Hypothalamus (tissue), 51 donors: ENCODE results near the gene RAB3A.

Source experiments
- DNase-seq, 51 donors: peaks; one replicate each; lab custom pipeline; 2025; lab: John Stamatoyannopoulos, UW

Gene RAB3A

DNA sequence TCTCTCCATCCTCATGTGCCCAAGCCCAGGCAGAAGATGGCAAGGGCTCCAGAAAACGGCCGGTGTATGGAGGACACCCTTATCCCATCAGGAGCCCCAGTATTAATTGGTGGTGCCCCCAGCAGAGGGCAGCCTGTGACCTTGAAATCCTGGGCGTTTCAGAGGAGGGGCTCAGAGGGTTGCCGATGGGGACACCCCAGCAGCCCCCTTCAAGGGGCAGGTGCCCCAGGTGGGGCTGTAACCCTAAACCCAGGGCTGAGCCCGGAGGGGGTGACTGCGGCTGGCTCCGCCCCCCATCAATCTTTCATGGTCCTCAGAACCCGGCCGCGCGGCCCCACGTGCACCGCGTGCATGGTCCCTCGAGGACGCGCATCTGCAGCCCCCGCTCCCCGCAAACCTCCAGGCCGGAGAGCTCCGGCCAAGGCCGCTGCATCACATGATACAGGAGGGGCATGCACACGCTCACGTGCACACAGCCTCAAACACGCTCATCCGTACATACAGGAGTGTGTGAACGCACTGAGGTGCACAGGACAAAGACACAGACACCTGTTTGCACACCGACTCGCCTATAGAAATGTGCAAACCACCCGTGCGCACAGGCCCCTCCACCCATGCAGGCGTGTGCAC is 949 bp downstream of the RAB3A start:
- DNase-seq: peak in 31 of 51 donors; percentile 5 to 64 (median 40)

DNA sequence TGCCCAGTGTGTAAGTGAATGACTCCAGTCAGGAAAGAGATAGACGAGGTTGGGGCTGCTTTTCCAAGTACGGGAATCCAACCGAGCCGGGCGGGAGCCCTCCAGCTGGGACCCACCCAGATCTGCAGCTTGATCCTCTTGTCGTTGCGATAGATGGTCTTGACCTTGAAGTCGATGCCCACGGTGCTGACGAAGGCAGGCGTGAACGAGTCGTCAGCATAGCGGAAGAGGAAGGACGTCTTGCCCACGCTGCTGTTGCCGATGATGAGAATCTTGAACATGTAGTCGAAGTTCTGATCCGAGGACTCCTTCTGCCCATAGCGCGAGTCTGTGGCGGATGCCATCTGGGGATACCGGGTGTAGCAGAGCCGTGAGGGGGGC is 1.5 kb downstream of the RAB3A start:
- DNase-seq: peak in 2 of 51 donors; percentile 18 to 22

DNA sequence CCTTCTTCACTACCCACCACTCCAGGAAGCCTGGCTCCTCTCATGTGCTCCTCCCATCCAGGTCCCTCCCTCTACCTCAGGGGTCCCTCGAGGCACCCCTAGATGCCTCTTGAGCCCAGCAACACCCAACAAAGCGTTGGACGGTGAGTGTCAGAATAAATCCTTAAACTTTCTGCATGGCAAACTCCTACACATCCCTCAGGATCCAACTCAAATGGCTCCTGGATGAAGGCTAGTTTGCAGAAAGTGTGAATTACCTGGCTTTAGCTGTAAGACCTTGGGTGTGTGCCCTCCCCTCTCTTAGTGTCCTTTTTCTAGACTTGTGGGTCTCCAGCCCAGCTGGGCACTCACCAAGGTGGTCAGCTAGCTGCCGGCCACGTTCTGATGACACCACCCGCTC is 5.5 kb downstream of the RAB3A start:
- no peak for DNase-seq

DNA sequence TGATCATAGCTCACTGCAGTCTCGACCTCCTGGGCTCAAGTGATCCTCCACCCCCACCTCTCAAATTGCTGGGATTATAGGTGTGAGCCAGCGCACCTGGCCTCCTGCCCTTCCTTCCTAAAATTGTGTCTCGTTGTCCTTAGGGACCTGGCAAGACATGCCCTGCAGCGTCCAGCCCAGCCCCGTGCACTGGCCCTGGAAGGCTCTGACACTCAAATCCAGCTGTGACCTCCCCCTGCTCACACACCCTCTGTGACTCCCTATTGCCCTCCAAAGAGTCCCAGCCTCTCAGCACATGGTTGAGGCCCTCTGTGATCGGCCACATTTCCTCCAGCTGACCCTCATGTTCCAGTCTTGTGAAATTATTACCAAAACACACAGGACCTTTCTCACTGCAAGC is 5.9 kb downstream of the RAB3A start:
- DNase-seq: no peak

DNA sequence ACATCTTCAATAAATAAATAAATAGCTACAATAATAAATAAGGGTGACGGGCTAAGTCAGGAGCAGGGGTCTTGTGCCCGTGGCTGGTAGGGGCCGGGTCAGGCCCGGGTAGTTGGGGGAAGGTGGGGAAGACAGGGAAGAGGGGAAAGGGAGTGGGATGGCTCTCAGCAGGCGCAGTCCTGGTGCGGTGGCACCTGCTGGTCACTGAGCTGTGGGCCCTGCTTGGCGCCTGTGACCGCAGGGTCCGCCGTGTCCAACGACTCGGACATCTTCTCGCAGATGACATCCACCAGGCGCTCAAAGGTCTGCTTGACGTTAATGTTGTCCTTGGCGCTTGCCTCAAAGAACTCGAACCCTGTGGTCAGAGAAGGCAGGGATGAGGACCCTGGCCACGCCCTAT is 6.5 kb downstream of the RAB3A start:
- no peak for DNase-seq

DNA sequence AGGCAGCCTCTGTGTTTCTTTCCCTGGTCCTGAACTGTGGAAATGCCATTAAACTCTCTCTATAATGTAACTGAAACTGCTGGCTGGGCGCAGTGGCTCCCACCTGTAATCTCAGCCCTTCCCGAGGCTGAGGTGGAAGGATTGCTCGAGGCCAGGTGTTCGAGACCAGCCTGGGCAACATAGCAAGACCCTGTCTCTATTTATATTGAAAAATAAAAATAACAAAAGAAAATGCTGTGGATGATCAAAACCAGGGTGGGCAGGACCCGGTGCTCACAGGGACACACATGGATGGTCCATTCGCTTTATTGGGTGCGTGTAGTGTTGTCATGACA is 7.4 kb downstream of the RAB3A start:
- no peak for DNase-seq

DNA sequence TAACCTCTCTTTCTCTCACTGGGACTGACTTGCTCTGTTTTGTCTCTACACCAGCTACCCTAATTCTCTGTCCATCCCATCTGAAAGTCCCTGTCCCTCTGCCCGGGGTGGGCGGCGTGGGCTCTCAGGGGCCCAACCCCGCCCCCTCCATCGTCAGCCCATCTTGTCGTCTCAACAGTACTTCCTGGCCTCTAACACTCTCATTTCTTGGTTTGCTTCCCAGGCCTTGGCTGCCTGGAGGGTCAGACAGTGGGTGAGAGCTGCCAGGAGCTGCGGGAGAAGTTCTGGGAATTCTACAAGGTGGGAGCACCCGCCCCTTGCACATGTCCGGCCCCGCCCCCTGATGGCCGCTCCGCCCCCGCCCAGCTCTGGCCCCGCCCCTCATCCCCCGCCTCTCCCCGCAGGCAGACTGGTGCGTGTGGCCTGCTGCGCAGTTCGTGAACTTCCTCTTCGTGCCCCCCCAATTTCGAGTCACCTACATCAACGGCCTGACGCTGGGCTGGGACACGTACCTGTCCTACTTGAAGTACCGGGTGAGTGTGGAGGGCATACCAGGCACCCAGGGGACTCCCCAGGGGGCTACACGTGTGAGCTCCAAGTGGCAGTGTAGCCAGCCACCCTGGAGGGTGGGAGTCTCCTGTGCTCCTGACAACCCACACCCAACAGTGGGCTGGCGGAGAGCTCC is 9.1 kb downstream of the RAB3A start:
- peak in 10 of 51 donors; percentile 3 to 48 (median 20) for DNase-seq

DNA sequence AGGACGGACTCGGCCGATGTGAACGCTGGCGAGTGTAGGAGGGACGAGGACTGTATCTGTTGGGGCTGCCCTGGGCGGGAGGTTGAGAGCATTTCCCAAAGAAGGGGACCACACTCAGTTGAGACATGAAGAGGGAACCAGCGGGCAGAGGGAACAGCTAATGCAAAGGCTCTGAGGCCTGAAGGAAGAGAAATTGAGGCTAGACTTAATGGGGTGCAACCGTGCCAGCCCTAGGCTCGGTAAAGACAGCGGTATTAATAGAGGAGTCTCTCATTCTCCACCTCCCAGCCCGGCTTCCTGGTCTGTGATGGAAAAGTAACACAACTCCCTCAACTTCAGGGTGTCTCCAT is 9.7 kb downstream of the RAB3A start:
- no peak for DNase-seq

DNA sequence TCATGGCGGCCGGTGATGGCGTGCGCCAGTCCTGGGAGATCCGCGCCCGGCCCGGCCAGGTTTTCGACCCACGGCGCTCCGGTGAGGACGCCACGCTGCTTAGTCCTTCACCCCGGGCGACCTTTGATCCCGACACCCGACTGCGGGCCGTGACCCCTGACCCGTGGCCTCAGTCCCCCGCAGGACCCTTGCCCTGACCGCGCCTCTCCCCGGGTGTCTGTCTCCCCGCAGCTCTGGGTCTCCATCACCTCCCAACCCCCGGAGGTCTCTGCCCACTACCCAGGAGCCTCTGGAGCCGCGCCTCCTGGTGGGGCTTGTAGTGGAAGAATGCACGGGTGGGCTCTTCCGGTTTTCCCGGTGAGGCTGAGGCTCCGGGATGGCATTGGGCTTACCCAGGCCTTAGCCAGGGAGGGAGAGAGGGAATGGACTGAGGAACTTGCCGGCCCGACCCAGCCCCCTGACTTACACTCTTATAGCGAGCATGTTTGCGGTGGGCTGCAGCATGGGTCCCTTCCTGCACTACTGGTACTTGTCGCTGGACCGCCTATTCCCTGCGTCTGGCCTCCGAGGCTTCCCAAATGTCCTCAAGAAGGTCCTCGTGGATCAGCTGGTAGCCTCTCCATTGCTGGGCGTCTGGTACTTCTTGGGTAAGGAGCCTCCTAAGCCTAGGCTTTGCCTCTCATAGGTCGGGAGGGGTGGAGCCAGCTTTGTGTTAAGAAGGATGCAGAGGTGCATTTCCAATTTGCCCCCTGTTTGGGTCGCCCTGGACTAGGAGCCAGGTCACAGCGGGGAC is 10.3 kb downstream of the RAB3A start:
- DNase-seq: peak in 4 of 51 donors; percentile 42 to 58 (median 45)

DNA sequence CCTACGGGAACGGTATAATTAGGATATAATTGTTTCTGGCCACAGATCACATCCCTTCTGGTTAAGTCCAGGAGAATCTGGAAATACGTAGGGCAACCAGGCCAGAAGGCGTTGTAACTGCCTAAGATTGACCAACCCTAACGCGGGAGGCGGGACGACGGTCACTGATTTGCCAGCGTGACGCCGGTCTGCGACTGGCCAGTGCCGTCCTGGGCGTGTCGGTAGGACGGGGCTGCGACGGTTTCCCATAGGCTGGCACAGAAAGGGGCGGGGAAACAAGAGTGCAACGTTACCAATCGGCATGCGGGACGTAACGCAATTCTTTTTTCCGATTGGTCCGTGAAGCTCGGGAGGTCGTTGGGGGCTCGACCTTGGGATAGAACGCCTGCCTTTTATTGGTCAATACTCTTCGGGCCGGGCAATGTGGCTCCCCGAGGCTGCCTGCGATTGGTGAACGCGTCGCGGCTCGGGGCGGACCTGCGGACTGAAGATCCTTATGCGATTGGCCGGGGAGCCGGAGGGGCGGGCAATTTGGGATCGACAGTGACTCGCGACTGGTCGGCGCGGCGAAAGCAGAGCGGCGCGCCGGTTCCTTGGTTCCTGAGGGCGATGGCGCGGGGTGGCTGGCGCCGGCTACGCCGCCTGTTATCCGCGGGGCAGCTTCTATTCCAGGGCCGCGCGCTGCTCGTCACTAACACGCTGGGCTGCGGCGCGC is 11.0 kb downstream of the RAB3A start, which contains the start of gene MPV17L2:
MPV17L2 (plus strand) TSS at position 546 of the 715 bp plus-strand sequence; CDS start at position 610, 64 bp downstream.
- peak; percentile 90 to 100 (median 100) for DNase-seq

DNA sequence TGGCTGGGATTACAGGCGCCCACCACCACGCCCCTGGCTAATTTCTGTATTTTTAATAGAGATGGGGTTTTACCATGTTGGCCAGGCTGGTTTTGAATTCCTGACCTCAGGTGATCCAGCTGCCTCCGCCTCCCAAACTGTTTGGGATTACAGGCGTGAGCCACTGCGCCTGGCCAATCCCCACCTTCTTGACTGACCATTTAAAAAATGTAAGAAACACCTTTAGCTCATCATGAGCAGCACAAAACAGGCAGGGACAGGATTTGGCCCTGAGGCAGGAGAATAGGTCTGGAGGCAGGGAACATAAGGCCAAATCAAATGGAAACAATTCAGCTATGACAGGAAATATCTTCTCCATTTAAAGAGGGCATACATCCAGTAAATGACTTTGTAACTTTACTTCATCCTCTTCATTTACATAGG is 12.2 kb downstream of the RAB3A start:
- DNase-seq: no peak

DNA sequence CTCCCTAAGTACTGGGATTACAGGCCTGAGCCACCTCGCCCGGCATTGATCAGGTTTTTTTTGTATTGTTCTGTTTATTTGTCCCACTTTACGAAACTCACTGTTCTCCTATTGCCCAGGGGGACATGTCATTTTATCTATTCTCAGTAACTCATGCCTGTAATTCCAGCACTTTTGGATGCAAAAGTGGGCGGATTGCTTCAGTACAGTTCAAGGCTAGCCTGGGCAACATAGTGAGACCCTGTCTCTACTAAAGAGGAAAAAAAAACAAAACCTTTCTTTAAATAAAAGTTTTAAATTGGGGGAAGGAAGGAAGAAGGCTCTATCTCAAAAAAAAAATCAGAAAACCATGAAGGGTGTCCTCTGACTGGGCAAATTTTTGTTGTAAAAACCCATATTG is 13.6 kb downstream of the RAB3A start:
- DNase-seq: no peak

DNA sequence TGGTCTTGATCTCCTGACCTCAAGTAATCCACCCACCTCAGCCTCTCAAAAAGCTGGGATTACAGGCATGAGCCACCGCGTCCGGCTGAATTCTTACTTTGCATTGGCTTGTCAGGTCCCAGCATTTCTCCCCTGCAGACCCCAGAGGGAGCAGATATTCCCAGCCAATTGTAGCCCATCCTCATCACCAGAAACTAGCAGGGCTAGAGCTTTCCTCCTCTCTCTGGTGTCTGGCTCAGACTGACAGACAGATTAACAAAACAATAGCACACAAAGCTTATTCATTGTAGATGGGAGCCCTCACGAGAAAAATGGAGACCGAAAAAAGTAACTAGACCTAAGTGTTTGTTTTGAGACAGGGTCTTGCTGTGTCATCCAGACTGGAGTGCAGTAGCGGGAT is 18.3 kb downstream of the RAB3A start:
- DNase-seq: no peak

DNA sequence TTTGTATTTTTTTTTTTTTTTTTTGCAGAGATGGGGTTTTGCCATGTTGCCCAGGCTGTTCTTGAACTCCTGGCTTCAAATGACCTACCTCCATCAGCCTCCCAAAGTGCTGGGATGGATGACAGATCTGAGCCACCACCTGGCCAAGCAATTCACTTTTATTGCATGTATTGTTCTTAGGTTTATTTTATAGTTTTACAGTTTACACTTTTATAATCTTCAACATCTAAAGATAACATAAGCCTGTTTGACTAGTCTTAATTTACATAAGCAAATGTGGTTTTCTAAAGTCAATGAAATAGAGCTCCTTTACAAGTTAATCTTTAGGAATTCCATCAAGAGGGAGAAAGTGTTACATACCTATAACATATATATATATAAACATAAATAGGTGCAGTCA is 20.3 kb downstream of the RAB3A start:
- no peak for DNase-seq

DNA sequence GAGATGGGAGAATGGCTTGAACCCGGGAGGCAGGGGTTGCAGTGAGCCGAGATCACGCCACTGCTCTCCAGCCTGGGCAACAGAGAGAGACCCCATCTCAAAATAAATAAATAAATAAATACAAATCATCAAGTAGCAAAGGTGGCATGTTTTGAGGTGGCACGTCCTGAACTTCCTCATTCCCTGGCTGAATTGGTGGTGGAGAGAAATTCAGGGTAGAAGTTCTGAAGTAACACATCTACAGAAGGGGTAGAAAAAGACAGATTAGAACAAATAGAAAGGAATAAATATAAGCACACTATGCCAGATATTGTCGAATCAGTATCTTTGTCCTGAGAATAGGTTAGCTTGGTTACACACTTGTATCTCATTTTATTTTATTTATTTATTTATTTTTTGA is 23.9 kb downstream of the RAB3A start:
- DNase-seq: no peak

DNA sequence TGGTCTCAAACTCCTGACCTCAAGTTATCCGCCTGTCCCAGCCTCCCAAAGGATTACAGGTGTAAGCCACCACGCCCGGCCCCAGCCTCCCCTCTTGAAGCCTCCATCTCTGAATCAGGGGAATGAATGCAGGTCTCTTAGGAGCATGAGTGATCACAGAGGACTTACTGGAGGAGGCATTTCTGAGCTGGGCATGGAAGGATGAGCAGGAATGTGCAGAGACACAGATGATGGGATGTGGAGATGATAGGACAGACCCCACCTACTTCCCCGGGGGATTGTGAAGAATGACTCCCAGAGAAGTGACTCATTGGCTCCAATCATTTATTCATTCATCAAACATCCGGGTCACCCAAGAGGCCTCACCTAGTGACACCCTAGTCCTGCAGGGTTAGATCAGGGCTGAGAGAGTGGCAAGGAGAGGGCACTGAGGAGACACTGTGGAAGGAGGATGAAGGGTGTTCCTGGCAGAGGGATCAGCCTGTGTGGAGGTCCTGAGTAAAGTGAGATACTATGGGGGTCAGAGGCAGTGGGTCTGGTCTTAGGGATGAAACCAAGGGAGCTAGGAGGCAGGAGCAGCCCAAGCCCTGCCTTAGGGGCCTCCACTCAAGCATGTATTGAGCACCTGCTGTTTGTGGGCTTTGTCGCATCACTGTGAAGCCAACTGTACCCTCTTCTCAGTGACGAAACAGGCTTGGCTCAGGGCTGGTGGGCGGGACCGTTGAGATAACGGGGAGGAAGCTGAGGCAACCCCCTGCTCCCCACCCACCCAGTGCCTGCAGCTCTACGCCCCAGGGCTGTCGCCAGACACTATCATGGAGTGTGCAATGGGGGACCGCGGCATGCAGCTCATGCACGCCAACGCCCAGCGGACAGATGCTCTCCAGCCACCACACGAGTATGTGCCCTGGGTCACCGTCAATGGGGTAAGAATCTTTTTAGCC is 27.2 kb downstream of the RAB3A start:
- DNase-seq: no peak

DNA sequence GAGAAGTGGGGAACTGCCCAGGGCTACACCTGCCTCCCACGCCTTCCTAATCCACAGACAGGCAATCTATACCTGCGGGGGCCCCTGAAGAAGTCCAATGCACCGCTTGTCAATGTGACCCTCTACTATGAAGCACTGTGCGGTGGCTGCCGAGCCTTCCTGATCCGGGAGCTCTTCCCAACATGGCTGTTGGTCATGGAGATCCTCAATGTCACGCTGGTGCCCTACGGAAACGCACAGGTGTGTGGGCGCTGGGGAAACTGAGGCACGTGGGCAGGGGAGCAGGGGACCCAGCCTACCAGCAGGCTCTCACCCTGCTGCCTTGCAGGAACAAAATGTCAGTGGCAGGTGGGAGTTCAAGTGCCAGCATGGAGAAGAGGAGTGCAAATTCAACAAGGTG is 28.9 kb downstream of the RAB3A start:
- DNase-seq: no peak

DNA sequence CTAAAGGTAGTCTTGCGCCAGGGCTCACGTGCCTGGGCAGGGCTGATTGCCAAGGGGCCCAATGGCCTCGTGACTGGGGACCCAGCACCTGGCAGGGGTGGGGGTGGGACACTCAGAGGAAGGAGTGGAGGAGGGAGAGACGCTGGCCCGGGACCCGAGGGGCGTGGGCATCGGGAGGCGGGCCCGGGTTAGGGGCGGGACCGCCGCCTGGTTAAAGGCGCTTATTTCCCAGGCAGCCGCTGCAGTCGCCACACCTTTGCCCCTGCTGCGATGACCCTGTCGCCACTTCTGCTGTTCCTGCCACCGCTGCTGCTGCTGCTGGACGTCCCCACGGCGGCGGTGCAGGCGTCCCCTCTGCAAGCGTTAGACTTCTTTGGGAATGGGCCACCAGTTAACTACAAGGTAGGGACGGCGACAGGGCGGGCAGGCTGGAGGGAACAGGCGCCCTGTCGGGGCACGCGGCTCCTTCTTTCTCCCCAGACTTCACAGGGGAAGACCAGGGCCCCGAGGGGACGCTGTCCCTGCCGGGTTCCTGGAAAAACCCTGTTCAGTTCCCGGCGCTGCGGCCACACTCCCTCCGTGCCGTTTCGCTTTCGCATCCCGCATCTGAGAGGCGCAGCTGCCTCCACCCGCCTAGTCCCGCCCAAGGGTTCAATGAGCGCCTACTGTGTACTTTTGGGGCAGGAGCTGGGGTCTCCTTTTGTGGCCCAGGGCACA is 30.1 kb downstream of the RAB3A start, which contains the start of gene IFI30:
IFI30 (plus strand) TSS at position 242 of the 717 bp plus-strand sequence; CDS start at position 271, 29 bp downstream.
- DNase-seq: peak in 24 of 51 donors; percentile 7 to 68 (median 33)

DNA sequence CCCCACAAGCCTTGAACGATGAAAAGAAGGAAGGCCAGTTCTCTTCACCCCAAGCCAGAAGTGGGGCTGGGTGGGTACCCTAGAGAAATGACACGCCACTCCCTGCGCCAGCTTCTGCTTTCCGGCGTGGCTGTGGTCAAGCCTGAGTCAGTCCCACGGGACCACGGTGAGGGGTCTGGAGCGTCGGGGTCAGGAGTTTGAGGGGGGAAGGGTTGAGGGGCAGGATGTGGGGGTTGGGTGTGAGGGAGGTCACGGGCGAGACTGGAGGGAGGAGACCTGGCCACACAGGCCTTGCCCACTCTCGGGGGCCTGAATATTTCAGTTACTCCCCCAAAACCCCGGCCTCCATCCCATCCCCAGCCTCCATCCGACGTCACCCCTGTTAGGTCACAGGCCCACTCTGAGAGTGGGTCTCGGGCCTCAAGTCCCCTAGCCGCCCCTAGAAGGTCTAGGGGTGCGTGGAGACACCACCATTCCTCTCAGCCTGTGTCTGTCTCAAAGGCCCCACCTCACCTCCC is 30.7 kb downstream of the RAB3A start:
- peak in 9 of 51 donors; percentile 12 to 35 (median 26) for DNase-seq
